IMR-90 (cell line): ENCODE data around the gene PGBD5. TPM values are rescaled to one million over a fixed set of nuclear protein-coding genes. Genes with fewer than 3 reads are reported as not detected.

Experiments
- ATAC-seq: fragments of 200-7000 bp; cut with Tn5 transposase; 2 replicates; pipeline ENCODE4 v1.9.1; 2020; ENCODE audit warnings: low read depth, mild to moderate bottlenecking, moderate library complexity
- BruUV-seq: library from RNA; stranded (reverse); fragments of 400-500 nt; replicated peaks from 2 replicates; lab custom pipeline; 2021; lab: Mats Ljungman, UMichigan
- CTCF ChIA-PET: fragments of 300-600 bp; formaldehyde crosslinking; extraction: SDS; loops from one replicate; lab custom pipeline; 2021; ENCODE audit warnings: antibody characterized with exemption; lab: Yijun Ruan, JAX
- POLR2A ChIA-PET: fragments of 300-600 bp; sonication (Branson Sonifier 250); formaldehyde crosslinking; loops from one replicate; lab custom pipeline; 2022; ENCODE audit warnings: antibody characterized with exemption; ENCODE audit not compliant: unreplicated experiment; lab: Charles Lee
- DNase-seq: peaks from one replicate; pipeline ENCODE4 v3.0.0; 2013
- H2AFZ ChIP-seq: replicated peaks from 2 replicates; pipeline ENCODE3; 2013; ENCODE audit warnings: low read length, mild to moderate bottlenecking; ENCODE audit not compliant: poor library complexity
- H2AK5ac ChIP-seq: 2 replicates; pipeline ENCODE4 v1.6.1; 2013; ENCODE audit warnings: low read depth, low read length, inconsistent platforms
- H2AK9ac ChIP-seq: replicated peaks from 2 replicates; pipeline ENCODE3; 2013; ENCODE audit warnings: mild to moderate bottlenecking, low read depth, low read length, moderate library complexity; ENCODE audit not compliant: poor library complexity
- H2BK120ac ChIP-seq: 2 replicates; pipeline ENCODE4 v1.6.1; 2013; ENCODE audit warnings: low read depth, low read length, inconsistent platforms
- H2BK15ac ChIP-seq: 3 replicates; pipeline ENCODE4 v1.6.1; 2013; ENCODE audit warnings: low read depth, low read length, inconsistent platforms
- H2BK20ac ChIP-seq: 2 replicates; pipeline ENCODE4 v1.6.1; 2013; ENCODE audit warnings: low read depth, mild to moderate bottlenecking, inconsistent platforms, low read length, moderate library complexity
- H2BK5ac ChIP-seq: 2 replicates; pipeline ENCODE4 v1.6.1; 2013; ENCODE audit warnings: mild to moderate bottlenecking, low read depth, low read length, inconsistent platforms; ENCODE audit not compliant: poor library complexity, severe bottlenecking
- H3K14ac ChIP-seq: replicated peaks from 2 replicates; pipeline ENCODE4 v1.6.1; 2013; ENCODE audit warnings: low read depth, low read length, inconsistent platforms
- H3K18ac ChIP-seq: 2 replicates; pipeline ENCODE4 v1.6.1; 2013; ENCODE audit warnings: low read depth, low read length, control low read depth
- H3K23ac ChIP-seq: 2 replicates; pipeline ENCODE4 v1.6.1; 2013; ENCODE audit warnings: low read depth, low read length, inconsistent platforms
- H3K27ac ChIP-seq: 2 replicates; pipeline ENCODE4 v1.5.1; 2013; ENCODE audit warnings: mild to moderate bottlenecking, control low read depth, low read length; ENCODE audit not compliant: insufficient read depth
- H3K27me3 ChIP-seq: 2 replicates; pipeline ENCODE4 v1.6.1; 2013; ENCODE audit warnings: low read length; ENCODE audit not compliant: control insufficient read depth, insufficient read depth
- H3K36me3 ChIP-seq: 2 replicates; pipeline ENCODE4 v1.6.1; 2013; ENCODE audit warnings: low read length, mixed read lengths; ENCODE audit not compliant: control insufficient read depth, insufficient read depth
- H3K4ac ChIP-seq: 2 replicates; pipeline ENCODE4 v1.6.1; 2013; ENCODE audit warnings: low read depth, low read length, inconsistent platforms
- H3K4me1 ChIP-seq: 2 replicates; pipeline ENCODE4 v1.6.1; 2013; ENCODE audit warnings: low read length, mixed read lengths; ENCODE audit not compliant: control insufficient read depth, insufficient read depth
- H3K4me2 ChIP-seq: 2 replicates; pipeline ENCODE4 v1.6.1; 2013; ENCODE audit warnings: low read depth, mild to moderate bottlenecking, control low read depth, low read length, moderate library complexity
- H3K4me3 ChIP-seq: 2 replicates; pipeline ENCODE4 v1.5.1; 2013; ENCODE audit warnings: low read depth, mild to moderate bottlenecking, control low read depth, low read length, moderate library complexity; ENCODE audit not compliant: insufficient read depth
- H3K56ac ChIP-seq: 2 replicates; pipeline ENCODE4 v1.6.1; 2013; ENCODE audit warnings: low read length, inconsistent platforms; ENCODE audit not compliant: insufficient read depth; ENCODE audit errors: extremely low read depth
- H3K79me1 ChIP-seq, 2 experiments: 2 replicates each; pipeline ENCODE4 v1.6.1; 2013; ENCODE audit warnings: low read length in 2 of 2, inconsistent platforms in 1 of 2, low read depth in 1 of 2
- H3K9ac ChIP-seq: 2 replicates; pipeline ENCODE4 v1.6.1; 2013; ENCODE audit warnings: low read depth, low read length, control low read depth
- H3K9me1 ChIP-seq: 2 replicates; pipeline ENCODE4 v1.6.1; 2013; ENCODE audit warnings: low read length, inconsistent platforms; ENCODE audit not compliant: insufficient read depth
- H3K9me3 ChIP-seq: 2 replicates; pipeline ENCODE4 v1.6.1; 2013; ENCODE audit warnings: low read length; ENCODE audit not compliant: control insufficient read depth, insufficient read depth
- H4K20me1 ChIP-seq: 2 replicates; pipeline ENCODE4 v1.6.1; 2013; ENCODE audit warnings: low read length, inconsistent platforms; ENCODE audit not compliant: insufficient read depth
- H4K5ac ChIP-seq: 2 replicates; pipeline ENCODE4 v1.6.1; 2013; ENCODE audit warnings: mild to moderate bottlenecking, low read depth, low read length, control low read depth
- H4K8ac ChIP-seq, 2 experiments: 2 replicates each; pipeline ENCODE4 v1.6.1; 2013; ENCODE audit warnings: low read depth in 2 of 2, low read length in 2 of 2, control low read depth in 1 of 2, inconsistent platforms in 1 of 2
- H4K91ac ChIP-seq: 2 replicates; pipeline ENCODE4 v1.6.1; 2013; ENCODE audit warnings: low read depth, low read length, inconsistent platforms; ENCODE audit not compliant: insufficient read depth
- CHD1 ChIP-seq: IDR thresholded peaks from 2 replicates; pipeline ENCODE4 v1.6.1; 2012; ENCODE audit warnings: low read depth, low read length, improper control_type of control experiment
- FOS ChIP-seq: fragments of 150-350 bp; IDR thresholded peaks from 2 replicates; pipeline ENCODE4 v1.6.1; 2016; ENCODE audit warnings: low read depth, low read length
- MAZ ChIP-seq: IDR thresholded peaks from 2 replicates; pipeline ENCODE4 v1.6.1; 2012; ENCODE audit warnings: low read depth, mild to moderate bottlenecking, low read length, improper control_type of control experiment, moderate library complexity, borderline replicate concordance
- MXI1 ChIP-seq: IDR thresholded peaks from 2 replicates; pipeline ENCODE4 v1.6.1; 2012; ENCODE audit warnings: low read depth, mild to moderate bottlenecking, low read length, moderate library complexity, borderline replicate concordance
- NFE2L2 ChIP-seq: fragments of 150-350 bp; IDR thresholded peaks from 2 replicates; pipeline ENCODE4 v1.6.1; 2016; ENCODE audit warnings: low read depth, mild to moderate bottlenecking, low read length
- POLR2A ChIP-seq: IDR thresholded peaks from 2 replicates; pipeline ENCODE4 v1.6.1; 2012; ENCODE audit warnings: mild to moderate bottlenecking, low read depth, low read length
- RFX5 ChIP-seq: IDR thresholded peaks from 2 replicates; pipeline ENCODE4 v1.8.0; 2012; ENCODE audit warnings: low read depth, mild to moderate bottlenecking, low read length, moderate library complexity
- WGBS, 2 experiments: methylation state at CpG; one replicate each; pipeline versions ENCODE4 v1.1.5 to v1.1.7; 2013; ENCODE audit warnings: missing lambda C conversion rate in 2 of 2; ENCODE audit not compliant: insufficient read length in 1 of 2; ENCODE audit errors: extremely low coverage in 2 of 2; 5-methylcytosine and 5-hydroxymethylcytosine counted together
- dilution Hi-C: fragments of 300-500 bp; cut with HindIII; formaldehyde crosslinking; loops from one replicate; pipeline ENCODE4 v1.14.3; 2018; ENCODE audit warnings: low sequenced_read_pairs; ENCODE audit not compliant: unreplicated experiment
- in situ Hi-C: fragments of 300-500 bp; cut with MboI; formaldehyde crosslinking; loops from 3 replicates; pipeline ENCODE4 v1.14.3; 2019; ENCODE audit warnings: low sequenced_read_pairs, inconsistent platforms, mixed read lengths
- intact Hi-C: fragments of 100-400 bp; cut with micrococcal nuclease; formaldehyde crosslinking; loops from 2 replicates; pipeline ENCODE4 v1.10.0; 2022
- polyA plus RNA-seq, 3 experiments: library from polyadenylated mRNA; depleted of rRNA; stranded (reverse); fragments of >200 nt; gene quantifications; 2 replicates each; pipeline ENCODE4 v1.2.3, GENCODE V29; 2012; ENCODE audit warnings: low replicate concordance in 1 of 3
- total RNA-seq: library from RNA; depleted of rRNA; stranded (reverse); fragments of >200 nt; gene quantifications from 2 replicates; pipeline ENCODE4 v1.2.3, GENCODE V29; 2012
- TF ChIP-seq, protein P1 (sequence below): fragments of 150-350 bp; IDR thresholded peaks from 2 replicates; pipeline ENCODE4 v1.6.1; 2016; ENCODE audit warnings: low read depth, mild to moderate bottlenecking, low read length, moderate library complexity, borderline replicate concordance
- TF ChIP-seq, protein P2 (sequence below): fragments of 150-350 bp; IDR thresholded peaks from 2 replicates; pipeline ENCODE4 v1.6.1; 2017; ENCODE audit warnings: mild to moderate bottlenecking, antibody characterized with exemption, low read length, low read depth
- TF ChIP-seq, protein P3 (sequence below): conservative IDR thresholded peaks from 2 replicates; pipeline ENCODE4 v1.5.1; 2012; ENCODE audit warnings: mild to moderate bottlenecking, low read depth, low read length, improper control_type of control experiment

The PGBD5 gene
- total and polyA plus RNA-seq, 2 of the 4 experiments (the other 2 are of a cell fraction): 0.18 to 0.36 TPM

DNA sequence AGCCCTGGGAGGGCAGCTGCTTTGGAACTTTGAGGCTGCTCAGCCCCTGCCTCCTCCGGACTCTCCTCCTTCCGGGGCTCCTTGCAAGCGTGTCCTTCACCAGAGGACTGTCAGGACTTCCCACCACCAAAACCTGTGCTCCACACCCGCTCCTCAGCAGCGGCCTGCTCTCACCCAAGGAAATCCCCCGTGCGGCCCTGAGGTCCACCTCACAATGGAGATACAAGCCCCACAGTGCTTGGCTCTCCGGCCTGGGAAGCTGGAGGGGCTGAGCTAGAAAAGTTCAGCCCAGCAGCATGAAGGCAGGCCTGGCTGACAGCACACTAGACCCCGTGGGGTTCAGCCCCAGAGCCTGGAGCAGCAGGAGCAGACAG is 33.6 kb downstream of the PGBD5 start:
- ATAC-seq: no peak
- H3K4me2 ChIP-seq: no peak overlapping the region
- intact Hi-C loops: no loop called here
- 40% methylated on average over 1 of the region's 9 CpGs; no CpG with 5 or more reads in 1 of the 2 experiments for WGBS, 2 experiments
- H2BK5ac ChIP-seq: no peak overlapping the region
- no peak overlapping the region for H3K56ac ChIP-seq
- no peak for DNase-seq
- ChIA-PET CTCF (no interaction called here), POLR2A (no interaction called here)
- dilution Hi-C loops: no loop called here
- H4K5ac ChIP-seq: no peak overlapping the region
- no peak overlapping the region for H4K91ac ChIP-seq
- no peak overlapping the region for H4K8ac ChIP-seq
- no peak overlapping the region for H2BK120ac ChIP-seq
- in situ Hi-C loops: no loop called here
- H3K4me1 ChIP-seq: no peaks in the 10 kb centered on the region
- no TSS peak for BruUV-seq
- no peak overlapping the region for H2AK5ac ChIP-seq
- no peak overlapping the region for H2BK15ac ChIP-seq
- no peak for TF ChIP-seq POLR2A
- no peak for TF ChIP-seq FOS
- TF ChIP-seq MAZ: no peak
- TF ChIP-seq, protein P1, sequence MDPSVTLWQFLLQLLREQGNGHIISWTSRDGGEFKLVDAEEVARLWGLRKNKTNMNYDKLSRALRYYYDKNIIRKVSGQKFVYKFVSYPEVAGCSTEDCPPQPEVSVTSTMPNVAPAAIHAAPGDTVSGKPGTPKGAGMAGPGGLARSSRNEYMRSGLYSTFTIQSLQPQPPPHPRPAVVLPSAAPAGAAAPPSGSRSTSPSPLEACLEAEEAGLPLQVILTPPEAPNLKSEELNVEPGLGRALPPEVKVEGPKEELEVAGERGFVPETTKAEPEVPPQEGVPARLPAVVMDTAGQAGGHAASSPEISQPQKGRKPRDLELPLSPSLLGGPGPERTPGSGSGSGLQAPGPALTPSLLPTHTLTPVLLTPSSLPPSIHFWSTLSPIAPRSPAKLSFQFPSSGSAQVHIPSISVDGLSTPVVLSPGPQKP: no peak
- TF ChIP-seq RFX5: no peak
- TF ChIP-seq NFE2L2: no peak
- TF ChIP-seq, protein P2, sequence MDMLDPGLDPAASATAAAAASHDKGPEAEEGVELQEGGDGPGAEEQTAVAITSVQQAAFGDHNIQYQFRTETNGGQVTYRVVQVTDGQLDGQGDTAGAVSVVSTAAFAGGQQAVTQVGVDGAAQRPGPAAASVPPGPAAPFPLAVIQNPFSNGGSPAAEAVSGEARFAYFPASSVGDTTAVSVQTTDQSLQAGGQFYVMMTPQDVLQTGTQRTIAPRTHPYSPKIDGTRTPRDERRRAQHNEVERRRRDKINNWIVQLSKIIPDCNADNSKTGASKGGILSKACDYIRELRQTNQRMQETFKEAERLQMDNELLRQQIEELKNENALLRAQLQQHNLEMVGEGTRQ: no peak
- TF ChIP-seq MXI1: no peak
- TF ChIP-seq, protein P3, sequence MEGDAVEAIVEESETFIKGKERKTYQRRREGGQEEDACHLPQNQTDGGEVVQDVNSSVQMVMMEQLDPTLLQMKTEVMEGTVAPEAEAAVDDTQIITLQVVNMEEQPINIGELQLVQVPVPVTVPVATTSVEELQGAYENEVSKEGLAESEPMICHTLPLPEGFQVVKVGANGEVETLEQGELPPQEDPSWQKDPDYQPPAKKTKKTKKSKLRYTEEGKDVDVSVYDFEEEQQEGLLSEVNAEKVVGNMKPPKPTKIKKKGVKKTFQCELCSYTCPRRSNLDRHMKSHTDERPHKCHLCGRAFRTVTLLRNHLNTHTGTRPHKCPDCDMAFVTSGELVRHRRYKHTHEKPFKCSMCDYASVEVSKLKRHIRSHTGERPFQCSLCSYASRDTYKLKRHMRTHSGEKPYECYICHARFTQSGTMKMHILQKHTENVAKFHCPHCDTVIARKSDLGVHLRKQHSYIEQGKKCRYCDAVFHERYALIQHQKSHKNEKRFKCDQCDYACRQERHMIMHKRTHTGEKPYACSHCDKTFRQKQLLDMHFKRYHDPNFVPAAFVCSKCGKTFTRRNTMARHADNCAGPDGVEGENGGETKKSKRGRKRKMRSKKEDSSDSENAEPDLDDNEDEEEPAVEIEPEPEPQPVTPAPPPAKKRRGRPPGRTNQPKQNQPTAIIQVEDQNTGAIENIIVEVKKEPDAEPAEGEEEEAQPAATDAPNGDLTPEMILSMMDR: no peak
- TF ChIP-seq CHD1: no peak
- no peaks in the 10 kb centered on the region for H3K36me3 ChIP-seq
- no peak overlapping the region for H3K9ac ChIP-seq
- no peaks in the 10 kb centered on the region for H3K79me1 ChIP-seq
- no peaks in the 10 kb centered on the region for H3K9me1 ChIP-seq
- no peak overlapping the region for H3K23ac ChIP-seq
- no peak overlapping the region for H2AK9ac ChIP-seq
- no peaks in the 10 kb centered on the region for H3K27me3 ChIP-seq
- H3K4me3 ChIP-seq: no peak overlapping the region
- no peak overlapping the region for H3K14ac ChIP-seq
- no peak overlapping the region for H3K4ac ChIP-seq
- no peak overlapping the region for H2AFZ ChIP-seq
- peaks cover 8% of the 10 kb centered on the region; the same call in 1 of the 2 replicates for H3K9me3 ChIP-seq
- H3K18ac ChIP-seq: no peak overlapping the region
- no peak overlapping the region for H2BK20ac ChIP-seq
- H3K27ac ChIP-seq: no peak overlapping the region
- H4K20me1 ChIP-seq: no peaks in the 10 kb centered on the region
